GM19035 (cell line): Measurements from ENCODE around the gene HDGFL3.
"Not testable (repeated sequence)": the region's sequence is repeated elsewhere in the genome, so short reads cannot be mapped to it uniquely, and the experiment has no call there.

Experiments
- ATAC-seq: cut with Tn5 transposase; IDR thresholded peaks from one replicate; pipeline ENCODE4 v1.9.1; 2021; ENCODE audit not compliant: unreplicated experiment

Gene HDGFL3

DNA sequence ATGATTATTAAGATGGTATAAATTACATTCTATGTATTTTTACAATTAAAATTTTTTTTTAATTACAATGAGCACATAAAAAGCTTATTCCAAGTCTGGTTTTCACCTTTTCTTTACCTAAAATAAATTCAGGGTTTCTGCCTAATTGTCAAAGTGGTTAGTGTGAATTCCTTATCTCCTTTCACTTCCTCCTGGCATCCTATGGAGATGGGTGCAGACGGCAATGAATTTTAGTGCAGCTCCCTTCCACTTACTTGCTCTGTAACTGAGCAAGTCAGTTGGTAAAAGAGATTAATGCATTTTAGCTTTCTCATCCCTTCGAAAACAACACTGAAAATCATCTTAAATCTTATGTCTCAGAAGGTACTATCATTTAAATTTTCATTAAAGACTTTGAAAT, 13.1 kb downstream of the HDGFL3 start:
- no peak for ATAC-seq

DNA sequence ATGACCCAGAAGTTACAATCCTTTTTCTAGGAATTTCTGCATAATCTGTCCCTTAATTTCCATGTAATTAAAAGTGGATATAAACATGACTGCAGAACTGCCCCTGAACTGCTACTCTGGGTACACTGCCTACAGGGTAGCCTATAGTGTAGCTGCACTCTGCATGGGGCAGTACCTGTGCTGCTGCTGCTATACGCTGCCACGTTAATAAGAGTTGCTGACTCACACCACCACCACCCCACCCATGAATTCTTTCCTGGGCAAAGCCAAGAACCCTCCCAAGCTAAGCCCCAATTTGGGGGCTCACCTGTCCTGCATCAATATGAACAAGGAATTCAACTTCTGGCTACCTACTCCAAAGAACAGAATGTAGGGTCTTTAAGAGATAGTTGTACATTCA, 13.9 kb downstream of the HDGFL3 start:
- ATAC-seq: no peak

DNA sequence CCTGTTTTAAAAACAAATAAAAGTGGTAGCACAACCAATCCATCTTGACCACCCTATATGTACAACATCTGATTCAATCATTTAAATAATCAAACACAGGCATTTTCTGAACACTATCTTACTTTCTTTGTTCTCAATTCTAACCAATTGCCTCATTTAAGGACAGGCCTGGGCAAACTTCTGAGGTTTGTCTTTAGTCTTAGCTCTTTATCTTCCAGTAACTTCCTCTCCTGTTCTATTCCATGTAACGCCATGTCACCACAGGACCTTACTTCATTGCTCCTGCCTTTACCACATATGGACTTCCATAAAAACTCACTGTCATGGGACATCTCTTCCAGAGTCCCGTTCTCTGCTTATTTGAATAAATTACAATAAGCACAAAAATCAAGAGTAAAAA, 14.9 kb downstream of the HDGFL3 start:
- ATAC-seq: no peak

DNA sequence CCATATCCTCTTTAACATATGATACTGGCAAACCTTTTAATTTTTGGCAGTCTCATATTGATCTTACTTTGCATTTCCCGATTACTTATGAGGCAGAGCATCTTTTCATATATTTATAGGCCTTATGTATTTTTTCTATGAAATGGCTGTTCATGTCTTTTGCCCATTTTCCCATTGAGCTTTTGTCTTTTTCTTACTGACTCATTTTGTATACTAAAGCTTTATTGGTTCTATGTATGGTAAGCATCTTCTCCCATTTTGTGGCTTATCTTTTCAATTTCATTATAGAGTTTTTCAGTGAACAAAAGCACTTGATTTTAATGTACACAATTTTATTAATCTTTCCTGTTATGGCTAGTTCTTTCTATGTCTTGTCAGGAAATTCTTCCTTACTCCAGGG, 17.2 kb downstream of the HDGFL3 start:
- ATAC-seq: no peak

DNA sequence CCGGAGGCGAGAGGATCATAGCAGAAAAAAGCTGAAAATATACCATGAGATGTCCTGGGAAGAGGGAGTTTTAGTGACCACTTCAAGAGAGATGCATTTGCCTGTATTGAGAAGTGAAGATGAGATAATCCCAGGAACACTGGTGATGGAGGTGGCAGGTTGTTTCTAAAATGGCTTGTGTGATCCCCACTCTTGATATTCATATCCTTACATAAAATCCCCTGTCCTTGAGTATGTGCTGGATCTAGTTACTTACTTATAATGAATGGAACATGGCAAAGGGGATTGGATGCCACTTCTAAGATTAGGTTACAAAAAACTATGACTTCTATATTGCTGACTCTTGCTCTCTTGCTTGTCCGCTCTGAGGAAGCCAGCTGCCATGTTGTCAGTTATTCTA, 22.1 kb downstream of the HDGFL3 start:
- ATAC-seq: no peak

DNA sequence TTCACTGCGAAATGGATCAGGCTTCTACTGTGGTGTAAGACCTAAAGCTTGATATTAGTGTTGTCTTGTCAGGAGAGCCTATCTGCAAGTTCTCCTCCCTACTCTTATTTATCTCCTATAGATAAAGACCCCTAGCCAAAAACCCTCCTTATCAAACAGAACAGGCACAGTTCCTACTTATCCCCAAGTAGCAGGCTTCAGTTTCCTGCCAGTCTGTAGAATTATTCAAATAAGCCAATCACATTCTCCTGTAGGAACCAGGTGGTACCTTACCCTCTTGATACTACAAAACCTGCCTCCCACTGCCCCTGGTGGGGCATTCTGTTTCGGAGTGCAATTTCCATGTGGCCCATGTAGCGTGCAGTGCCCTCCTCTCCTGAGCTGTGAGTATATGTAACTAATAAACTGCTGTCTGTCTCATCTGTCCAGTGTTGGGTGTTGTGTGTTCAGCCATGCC, 28.7 kb downstream of the HDGFL3 start:
- no peak for ATAC-seq

DNA sequence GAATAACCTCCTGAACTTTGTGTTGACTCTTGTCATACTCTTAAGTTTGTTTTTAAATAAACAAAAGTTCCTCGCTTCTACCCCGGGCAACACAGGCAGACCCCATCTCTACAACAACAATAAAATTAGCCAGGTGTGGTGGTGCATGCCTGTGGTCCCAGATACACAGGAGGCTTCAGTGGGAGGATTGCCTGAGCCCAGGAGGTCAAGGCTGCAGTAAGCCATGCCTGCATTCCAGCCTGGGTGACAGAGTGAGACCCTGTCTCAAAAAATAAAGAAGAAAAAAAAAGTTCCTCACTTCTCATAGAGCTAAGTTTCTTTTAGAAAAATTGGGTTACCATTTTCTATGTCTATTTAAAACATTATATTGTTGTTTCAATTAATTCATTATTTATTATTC, 29.2 kb downstream of the HDGFL3 start:
- no peak for ATAC-seq

DNA sequence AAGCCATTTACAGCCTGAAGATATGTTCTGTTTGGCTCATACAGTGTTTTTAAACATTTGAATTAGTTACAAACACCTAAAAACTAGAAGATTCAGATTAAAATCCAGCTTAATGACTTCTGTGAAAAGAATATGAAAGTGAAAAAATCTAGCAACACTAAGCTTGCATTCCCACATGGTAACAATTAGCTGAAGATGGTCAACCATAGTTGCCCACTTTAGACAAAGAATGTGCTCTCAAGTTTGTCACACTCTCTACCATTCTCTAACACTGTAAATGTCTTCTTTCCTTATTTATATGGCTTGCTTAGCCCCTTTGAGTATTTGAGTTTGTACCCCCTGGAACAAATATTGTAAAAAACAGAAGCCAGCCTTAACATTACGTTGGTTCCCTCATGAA, 32.7 kb downstream of the HDGFL3 start:
- no peak for ATAC-seq

DNA sequence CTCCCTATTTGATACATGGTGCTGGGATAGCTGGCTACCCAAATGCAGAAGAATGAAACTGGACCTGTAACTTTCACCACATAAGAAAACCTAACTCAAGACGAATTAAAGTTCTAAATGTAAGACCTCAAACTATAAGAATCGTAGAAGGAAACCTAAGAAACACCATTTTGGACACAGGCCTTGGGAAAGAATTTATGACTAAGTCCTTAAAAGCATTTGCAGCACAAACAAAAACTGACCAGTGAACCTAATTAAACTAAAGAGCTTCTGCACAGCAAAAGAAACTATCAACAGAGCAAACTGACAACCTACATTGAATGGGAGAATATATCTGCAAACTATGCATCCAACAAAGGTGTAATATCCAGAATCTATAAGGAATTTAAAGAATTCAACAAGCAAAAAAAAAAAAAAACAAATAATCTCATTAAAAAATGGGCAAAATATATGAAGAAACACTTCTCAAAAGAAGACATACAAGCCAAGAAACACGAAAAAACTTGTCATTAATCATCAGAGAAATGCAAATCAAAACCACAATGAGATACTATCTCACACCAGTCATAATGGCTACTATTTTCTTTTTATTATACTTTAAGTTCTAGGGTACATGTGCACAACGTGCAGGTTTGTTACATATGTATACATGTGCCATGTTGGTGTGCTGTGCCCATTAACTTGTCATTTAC, 37.0 kb downstream of the HDGFL3 start:
- ATAC-seq: no peak

DNA sequence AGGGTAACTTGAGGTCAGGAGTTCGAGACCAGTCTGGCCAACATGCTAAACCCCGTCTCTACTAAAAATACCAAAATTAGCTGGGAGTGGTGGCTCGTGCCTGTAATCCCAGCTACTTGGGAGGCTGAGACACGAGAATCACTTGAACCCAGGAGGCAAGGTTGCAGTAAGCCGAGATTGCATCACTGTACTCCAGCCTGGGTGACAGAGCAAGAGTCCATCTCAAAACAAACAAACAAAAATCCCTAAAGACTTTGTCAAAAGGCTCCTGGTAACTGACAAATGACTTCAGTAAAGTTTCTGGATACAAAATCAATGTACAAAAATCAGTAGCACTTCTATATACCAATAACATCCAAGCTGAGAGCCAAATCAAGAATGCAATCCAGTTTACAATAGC, 38.0 kb downstream of the HDGFL3 start:
- ATAC-seq: not testable (repeated sequence)

DNA sequence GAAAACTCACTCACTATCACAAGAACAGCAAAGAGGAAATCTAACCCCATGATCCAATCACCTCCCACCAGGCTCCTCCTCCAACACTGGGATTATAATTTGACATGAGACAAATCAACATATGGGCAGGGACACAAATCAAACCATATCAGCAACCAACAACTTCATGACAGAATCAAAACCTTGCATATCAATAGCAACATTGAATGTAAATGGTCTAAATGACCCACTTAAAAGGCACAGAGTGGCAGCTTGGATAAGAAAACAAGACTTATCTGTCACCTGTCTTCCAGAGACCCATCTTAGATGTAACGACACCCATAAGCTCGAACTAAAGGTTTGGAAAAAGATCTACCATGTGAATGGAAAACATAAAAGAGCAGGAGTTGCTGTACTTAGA, 40.8 kb downstream of the HDGFL3 start:
- no peak for ATAC-seq

DNA sequence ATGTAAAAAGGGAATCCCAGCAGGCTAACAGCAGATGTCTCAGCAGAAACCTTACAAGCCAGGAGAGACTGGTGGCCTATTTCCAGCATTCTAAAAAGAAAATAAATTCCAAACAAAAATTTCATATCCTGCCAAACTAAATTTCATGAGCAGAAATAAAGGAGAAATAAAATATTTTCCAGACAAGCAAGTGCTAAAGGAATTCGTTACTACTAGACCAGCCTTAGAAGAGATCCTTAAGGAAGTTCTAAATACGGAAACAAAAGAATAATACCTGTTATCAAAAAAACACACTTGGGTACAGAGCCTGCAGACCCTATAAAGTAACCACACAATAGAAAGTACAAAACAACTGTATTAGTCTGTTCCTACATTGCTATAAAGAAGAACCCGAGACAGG, 41.4 kb downstream of the HDGFL3 start:
- ATAC-seq: no peak

DNA sequence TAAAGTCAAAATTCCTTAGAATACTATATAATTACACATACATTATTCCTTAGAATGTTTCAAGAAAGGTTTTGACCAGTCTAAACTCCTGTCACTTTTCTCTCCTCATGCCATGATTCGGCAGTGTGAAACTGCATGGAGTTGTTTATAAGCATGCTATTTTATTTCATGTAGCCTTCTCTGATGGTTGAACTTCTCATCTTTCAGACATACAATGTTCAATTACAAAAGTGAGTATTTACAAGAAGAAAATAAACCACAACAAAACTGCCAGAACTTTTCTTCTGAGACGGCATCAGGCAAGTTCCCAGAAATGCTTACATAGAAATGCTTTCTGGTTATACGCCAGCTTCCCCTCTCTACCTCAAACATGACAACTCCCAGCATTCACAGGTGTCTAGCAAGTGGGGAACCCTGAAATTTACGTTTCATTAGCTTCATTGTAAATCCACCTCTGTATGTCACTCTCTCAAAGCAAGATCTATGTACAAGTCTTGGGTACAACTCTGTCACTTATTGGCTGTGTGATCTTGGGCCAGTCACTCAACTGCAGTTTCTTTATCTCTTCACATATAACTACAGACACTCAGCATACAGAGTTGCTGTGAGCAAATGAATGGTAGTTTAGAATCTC, 42.7 kb downstream of the HDGFL3 start:
- no peak for ATAC-seq

DNA sequence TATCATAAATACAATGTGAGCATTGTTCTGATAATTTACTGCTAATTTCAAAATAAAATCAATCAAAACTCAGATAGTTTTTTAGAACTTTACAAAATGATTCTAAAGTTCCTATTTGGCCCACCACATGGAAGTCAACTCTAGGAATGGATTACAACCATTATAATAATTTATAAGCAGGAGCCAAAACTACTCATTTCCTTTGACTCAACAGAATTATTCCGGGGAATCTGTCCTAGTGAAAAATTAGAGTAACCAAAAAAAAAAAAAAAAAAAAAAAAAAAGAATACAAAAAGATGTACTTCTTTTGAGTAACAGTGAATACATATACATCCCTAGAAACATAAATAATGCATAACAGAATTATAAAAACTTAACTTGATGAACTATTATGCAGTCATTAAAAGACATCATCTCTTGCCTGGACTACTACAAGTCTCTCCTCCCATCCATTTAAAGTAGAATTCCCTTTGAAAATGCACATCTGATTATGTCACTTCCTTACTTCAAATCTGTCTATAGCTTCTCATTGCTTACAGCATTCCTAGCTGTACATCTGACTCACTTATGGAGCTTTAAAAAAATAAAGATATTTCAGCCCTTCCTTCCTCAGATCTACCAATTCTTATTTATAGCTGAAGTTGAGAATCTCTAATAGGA, 43.4 kb downstream of the HDGFL3 start:
- no peak for ATAC-seq

DNA sequence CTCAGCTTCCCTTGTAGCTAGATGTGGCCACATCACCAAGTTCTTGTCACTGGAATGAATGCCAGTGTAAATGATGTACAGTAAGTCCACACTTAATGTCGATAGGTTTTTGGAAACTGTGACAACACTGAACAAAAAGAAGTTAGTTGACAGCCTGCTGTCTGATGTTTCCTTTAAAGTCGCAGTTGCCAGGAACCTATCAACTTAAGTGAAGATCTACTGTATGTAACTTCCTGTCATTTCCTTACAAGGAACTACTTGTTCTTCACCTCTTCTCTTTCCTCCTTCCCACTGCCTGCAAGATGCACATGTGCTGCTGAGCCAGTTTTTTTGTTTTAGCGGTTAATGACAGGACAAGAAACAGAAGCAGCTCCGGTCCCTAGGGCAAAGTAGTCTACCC, 44.6 kb downstream of the HDGFL3 start:
- no peak for ATAC-seq

DNA sequence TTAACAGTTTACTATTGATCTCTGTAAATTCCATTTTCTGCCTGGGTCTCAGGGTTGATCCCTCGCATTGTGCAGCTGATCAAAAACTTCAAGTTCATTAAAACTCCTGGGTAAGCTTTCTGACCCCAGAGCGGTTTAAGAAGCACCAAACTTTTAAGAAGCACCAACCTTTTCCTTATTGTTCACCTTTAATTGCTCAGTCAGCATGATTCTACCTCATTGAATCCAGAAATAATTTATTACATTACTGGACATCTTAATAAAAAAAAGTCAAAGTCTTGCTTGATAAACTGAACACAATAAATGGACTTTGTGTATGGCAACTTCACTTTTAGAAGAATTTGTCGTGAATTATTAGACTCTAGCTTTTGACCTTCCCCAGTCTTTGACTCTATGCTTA, 46.9 kb downstream of the HDGFL3 start:
- ATAC-seq: no peak

DNA sequence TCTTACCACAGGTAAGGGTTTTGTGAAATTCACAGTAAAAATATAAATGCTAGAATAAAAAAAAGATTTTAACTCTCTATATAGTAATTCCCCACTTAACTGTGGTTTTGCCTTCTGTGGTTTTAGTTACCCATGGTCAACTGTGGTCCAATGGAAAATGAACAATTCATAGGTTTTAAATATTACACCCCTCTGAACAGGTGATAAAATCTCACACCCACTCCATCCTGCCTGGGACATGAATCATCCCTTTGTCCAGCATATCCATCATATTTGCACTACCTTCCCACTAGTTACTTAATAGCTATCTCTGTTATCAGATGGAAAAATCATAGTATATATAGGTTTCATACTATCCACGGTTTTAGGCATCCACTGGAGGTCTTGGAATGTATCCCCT, 49.2 kb downstream of the HDGFL3 start:
- ATAC-seq: no peak

DNA sequence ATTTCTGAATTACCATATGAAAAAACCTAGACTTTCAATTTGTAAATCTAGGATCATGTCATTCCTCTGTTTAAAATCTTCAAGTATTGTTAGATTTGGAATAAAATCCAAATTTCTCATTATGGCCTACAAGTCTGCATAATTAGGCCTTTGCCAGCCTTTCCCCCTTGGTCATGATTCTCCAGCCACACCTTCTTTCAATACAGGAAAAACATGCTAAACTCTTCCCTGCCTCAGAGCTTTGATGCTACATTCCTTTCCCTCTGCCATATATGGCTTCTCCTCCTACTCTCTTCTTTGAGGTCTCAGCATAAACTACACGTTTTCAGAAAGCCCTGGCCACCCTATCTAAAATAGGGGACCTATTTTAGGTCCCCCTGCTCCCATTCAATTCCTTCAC, 51.7 kb downstream of the HDGFL3 start:
- ATAC-seq: no peak

DNA sequence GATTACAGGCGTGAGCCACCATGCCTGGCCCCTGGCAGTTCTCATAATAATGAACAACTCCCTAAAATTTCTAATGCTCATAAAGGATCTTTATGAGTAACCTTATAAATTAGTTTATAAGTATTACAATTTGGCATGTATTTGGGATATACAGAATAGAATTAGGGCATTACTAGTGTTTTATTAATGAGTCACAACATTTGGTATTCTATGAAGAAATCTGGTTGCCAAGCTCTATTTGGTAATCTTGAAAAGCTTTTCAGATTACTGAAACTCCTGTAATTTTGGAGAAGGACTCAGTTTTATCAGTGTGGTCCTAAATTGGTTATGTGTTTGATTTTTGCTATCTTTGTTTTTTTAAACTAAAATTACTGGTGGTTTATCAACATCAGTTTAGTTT, 54.3 kb downstream of the HDGFL3 start:
- no peak for ATAC-seq

DNA sequence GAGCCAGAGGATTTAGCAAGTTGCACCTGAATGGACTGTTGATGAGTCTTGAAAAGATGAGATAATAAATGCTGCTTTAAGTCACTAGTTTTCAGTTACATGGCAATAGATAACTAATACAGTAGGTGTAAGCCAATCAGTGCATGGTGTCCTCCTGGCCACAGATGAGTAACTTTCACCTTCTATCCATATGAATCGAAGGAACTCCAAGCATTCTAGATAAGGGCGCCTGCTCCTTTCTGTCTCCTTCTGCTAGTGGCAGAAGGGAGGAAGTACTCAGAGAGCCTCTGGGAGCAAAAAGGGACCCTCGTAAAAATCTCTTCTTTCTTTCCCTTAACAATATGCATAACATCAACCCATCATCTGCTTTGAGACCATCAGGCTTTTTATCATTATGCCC, 62.9 kb downstream of the HDGFL3 start:
- no peak for ATAC-seq

DNA sequence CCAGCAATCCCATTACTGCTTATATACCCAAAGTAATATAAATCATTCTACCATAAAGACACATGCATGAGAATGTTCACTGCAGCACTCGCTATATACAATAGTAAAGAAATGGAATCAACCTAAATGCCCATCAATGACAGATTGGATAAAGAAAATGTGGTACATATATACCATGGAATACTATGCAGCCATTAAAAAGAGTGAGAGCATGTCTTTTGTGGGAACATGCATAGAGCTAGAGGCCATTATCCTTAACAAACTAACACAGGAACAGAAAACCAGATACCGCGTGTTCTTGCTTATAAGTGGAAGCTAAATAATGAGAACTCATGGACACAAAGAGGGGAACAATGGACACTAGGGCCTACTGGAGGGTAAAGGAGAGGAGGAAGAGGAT, 65.5 kb downstream of the HDGFL3 start:
- ATAC-seq: not testable (repeated sequence)

DNA sequence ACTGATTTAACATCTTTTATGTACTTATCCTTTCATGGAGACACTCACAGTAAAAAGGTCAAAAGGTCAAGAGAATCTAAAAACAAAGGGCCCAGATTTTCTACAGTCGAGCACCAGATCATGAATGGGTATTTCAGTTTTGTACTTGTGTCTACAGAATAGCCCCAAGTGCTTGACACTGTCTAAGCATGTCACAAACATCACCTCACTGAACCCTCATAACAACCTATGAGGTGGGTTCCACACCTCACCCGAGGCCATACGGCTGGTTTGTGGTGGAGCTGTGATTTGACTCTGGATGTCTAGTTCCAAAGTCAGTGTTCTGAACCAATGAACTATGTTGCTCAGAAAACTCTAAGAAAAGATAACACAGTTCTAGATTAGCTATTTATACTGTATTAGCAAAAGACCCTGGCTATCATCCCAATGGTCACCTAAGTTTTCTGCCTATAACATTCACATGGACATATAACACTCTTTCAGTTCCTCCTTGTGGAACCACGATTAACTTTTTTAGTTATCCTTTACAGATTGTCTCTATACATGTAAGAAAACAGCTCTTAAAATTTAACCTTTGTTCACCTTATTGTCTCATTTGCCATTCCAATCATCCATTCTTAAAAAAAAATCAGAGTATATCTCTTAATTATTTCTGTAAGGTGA, 74.6 kb downstream of the HDGFL3 start:
- ATAC-seq: no peak
